Keratinocyte (primary cell): ENCODE results near the gene SNRPF.

Experiments
- CTCF ChIP-seq, 3 experiments: IDR thresholded peaks in 1 of 3; conservative IDR thresholded peaks in 1 of 3; optimal IDR thresholded peaks in 1 of 3; 2 replicates in 2 of 3; 3 replicates in 1 of 3; pipeline versions ENCODE3 to v1.5.1; 2011; ENCODE audit warnings: low read length in 3 of 3, mild to moderate bottlenecking in 3 of 3, moderate library complexity in 2 of 3, control low read depth in 1 of 3, inconsistent platforms in 1 of 3; ENCODE audit not compliant: insufficient read depth in 2 of 3; ENCODE audit errors: extremely low read depth in 1 of 3
- EZH2 ChIP-seq: IDR thresholded peaks from one replicate; pipeline ENCODE4 v1.6.1; 2012; ENCODE audit warnings: inconsistent platforms, mild to moderate bottlenecking, low read length, moderate library complexity

GRCh38 chr12:95810411-95810810 lies 48.3 kb upstream of the SNRPF start:
- TF ChIP-seq CTCF (optimal IDR thresholded peaks at IDR 0.05 in 1 of 3, IDR thresholded peaks at IDR 0.05 in 1 of 3, conservative IDR thresholded peaks at IDR 0.05 in 1 of 3; ENCODE audit: extremely low read depth in 1 of 3, insufficient read depth in 2 of 3, low read length in 3 of 3) (no peak), EZH2 (no peak)
